AG04449 (cell line): Measurements from ENCODE around the gene CLC.

Experiments
- CTCF ChIA-PET: fragments of 350-600 bp; formaldehyde crosslinking; extraction: SDS; loops from one replicate; lab custom pipeline; 2021; ENCODE audit warnings: antibody characterized with exemption; lab: Yijun Ruan, JAX
- POLR2A ChIA-PET: fragments of 400-600, 350-600 bp; formaldehyde crosslinking; extraction: SDS; loops from one replicate; lab custom pipeline; 2020; ENCODE audit warnings: antibody characterized with exemption, inconsistent platforms; lab: Yijun Ruan, JAX
- DNase-seq: peaks from one replicate; pipeline ENCODE4 v3.0.0-alpha.2; 2010; ENCODE audit warnings: low read depth, low spot score
- H3K4me3 ChIP-seq: 2 replicates; pipeline ENCODE4 v1.5.1; 2011; ENCODE audit warnings: low read depth, mild to moderate bottlenecking, control low read depth, low read length
- CTCF ChIP-seq: IDR thresholded peaks from one replicate; pipeline ENCODE4 v1.5.1; 2011; ENCODE audit warnings: mild to moderate bottlenecking, moderate library complexity, low read length, control low read depth, inconsistent platforms; ENCODE audit not compliant: insufficient read depth; ENCODE audit errors: missing control alignments

The CLC gene

GRCh38 chr19:39735688-39736087 is 2.1 kb downstream of the CLC start:
- ChIA-PET CTCF (no interaction called here), POLR2A (no interaction called here)
- TF ChIP-seq CTCF = no peak
- no peak overlapping the region for H3K4me3 ChIP-seq
- no peak for DNase-seq

DNA sequence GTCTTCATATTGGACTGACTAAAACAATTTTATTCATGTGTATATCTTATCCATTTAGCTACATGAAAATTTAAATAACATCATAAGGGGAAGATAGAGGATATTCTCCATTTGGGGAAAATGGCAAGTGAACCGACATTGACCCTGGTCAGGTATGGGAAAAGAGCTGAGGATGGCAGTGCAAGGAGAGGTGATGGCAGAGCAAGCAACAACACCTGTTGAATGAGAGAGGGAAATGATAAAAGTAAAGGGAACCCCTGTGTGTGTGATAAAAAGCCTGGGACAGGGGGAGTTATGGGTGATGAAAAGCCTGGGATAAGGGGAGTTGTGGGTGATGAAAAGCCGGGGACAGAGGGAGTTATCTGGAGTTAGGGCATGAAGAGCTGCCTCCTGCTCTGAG is 4.0 kb downstream of the CLC start:
- no peak for DNase-seq
- POLR2A ChIA-PET = no interaction called here
- H3K4me3 ChIP-seq = no peak overlapping the region
- CTCF ChIA-PET = no interaction called here
- no peak for TF ChIP-seq CTCF

DNA sequence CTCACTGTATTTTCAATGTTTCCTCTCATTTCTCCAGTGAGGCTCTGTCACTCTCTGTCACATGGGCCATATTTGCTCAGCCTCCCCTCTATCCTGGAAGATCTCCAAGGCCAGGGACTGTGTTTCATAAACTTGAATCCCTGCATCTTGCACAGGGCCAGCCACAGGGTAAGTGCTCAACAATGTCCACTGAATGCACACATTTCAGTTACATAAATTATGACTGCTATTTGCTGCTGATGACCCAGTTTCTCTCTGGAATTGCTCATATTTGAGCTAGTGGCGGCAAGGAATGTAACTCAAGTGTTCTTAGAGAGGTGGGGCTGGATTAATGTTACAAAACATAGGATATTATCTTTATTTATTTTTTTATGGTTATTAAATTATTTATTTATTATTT is 6.1 kb downstream of the CLC start:
- DNase-seq = no peak
- ChIA-PET CTCF (interaction anchor here (1.0 kb wide), 1 partner anchor 35 kb away, joined by 3 read pairs; no protein-coding TSS in a partner anchor), POLR2A (no interaction called here)
- no peak overlapping the region for H3K4me3 ChIP-seq
- TF ChIP-seq CTCF = no peak

GRCh38 chr19:39729594-39729993 is 8.2 kb downstream of the CLC start:
- ChIA-PET CTCF (no interaction called here), POLR2A (no interaction called here)
- TF ChIP-seq CTCF = no peak
- H3K4me3 ChIP-seq = no peak overlapping the region
- no peak for DNase-seq

DNA sequence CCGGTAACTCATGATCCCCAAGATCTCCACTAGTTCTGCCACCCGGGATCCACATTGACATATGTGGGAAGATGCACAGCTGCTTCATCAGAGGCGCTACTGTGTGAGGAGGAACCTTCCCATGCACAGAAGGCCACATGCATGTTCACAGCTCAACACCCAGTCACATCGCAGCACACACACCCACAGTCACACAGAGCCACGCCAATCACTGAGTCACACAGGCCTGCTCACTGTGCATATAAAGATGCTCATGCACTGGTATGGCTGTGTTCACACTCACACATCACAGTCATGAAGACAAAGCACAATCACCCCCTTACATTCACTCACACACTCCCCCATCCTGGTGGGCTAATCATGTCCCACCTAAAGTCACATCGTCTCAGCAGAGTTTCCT is 9.8 kb downstream of the CLC start:
- POLR2A ChIA-PET = no interaction called here
- CTCF ChIA-PET = no interaction called here
- no peak for DNase-seq
- H3K4me3 ChIP-seq = no peak overlapping the region
- no peak for TF ChIP-seq CTCF

- POLR2A ChIA-PET = no interaction called here
- no peak for TF ChIP-seq CTCF
- H3K4me3 ChIP-seq = no peak overlapping the region
- DNase-seq = no peak
- CTCF ChIA-PET = no interaction called here
Observed at GRCh38 chr19:39727070-39727800, 10.6 kb downstream of the CLC start.
